Gastrocnemius medialis (tissue), 4 donors: ENCODE results near the gene SPRYD3.

Experiments used
- CTCF ChIP-seq, 5 experiments: fragments of 450-650 bp in 3 of 5; fragments of 200-600 bp in 2 of 5; sonication (generic) in 2 of 5; IDR thresholded peaks in 4 of 5; conservative IDR thresholded peaks in 1 of 5; 1 replicate in 4 of 5; 2 replicates in 1 of 5; pipeline ENCODE4 v1.5.1; 2016 to 2019; ENCODE audit warnings: antibody characterized with exemption in 5 of 5, mild to moderate bottlenecking in 3 of 5, moderate library complexity in 3 of 5
- POLR2A ChIP-seq, 2 donors: fragments of 450-650 bp; IDR thresholded peaks; one replicate each; pipeline ENCODE4 v1.6.1; 2017; ENCODE audit warnings: antibody characterized with exemption in 2 of 2, mild to moderate bottlenecking in 2 of 2, moderate library complexity in 2 of 2

- TF ChIP-seq CTCF (IDR thresholded peaks at IDR 0.05 in 4 of 5, conservative IDR thresholded peaks at IDR 0.05 in 1 of 5) (no peak), POLR2A (IDR thresholded peaks at IDR 0.05) (no peak)
Observed at GRCh38 chr12:53069621-53070410, 9.4 kb downstream of the SPRYD3 start.
